Heart left ventricle (tissue), 16 donors: ENCODE data around the gene NHLRC4. TPM values are rescaled to one million over a fixed set of nuclear protein-coding genes. Genes with fewer than 3 reads are reported as not detected.

Source experiments
- ATAC-seq, 4 donors: fragments of 200-7000 bp; cut with Tn5 transposase; one replicate each; pipeline ENCODE4 v1.9.1; 2020 to 2022; ENCODE audit warnings: moderate library complexity in 4 of 4, mild to moderate bottlenecking in 3 of 4, moderate number of reproducible peaks in 1 of 4
- DNase-seq, 5 donors: peaks; one replicate each; pipeline ENCODE4 v3.0.0-alpha.2; 2020
- H3K27ac ChIP-seq, 12 donors: fragments of 200-600 bp; sonication (generic) in 4 of 12; one replicate each; pipeline versions ENCODE4 v1.5.0 to v1.8.0; 2016 to 2022; ENCODE audit warnings: mild to moderate bottlenecking in 2 of 12
- H3K27me3 ChIP-seq, 9 donors: fragments of 200-600 bp; sonication (generic) in 2 of 9; one replicate each; pipeline versions ENCODE4 v1.5.1 to v1.8.0; 2016 to 2022; ENCODE audit warnings: mild to moderate bottlenecking in 3 of 9
- H3K36me3 ChIP-seq, 9 donors: fragments of 200-600 bp; sonication (generic) in 2 of 9; one replicate each; pipeline versions ENCODE4 v1.5.0 to v1.8.0; 2018 to 2022; ENCODE audit warnings: mild to moderate bottlenecking in 2 of 9
- H3K4me1 ChIP-seq, 12 donors: fragments of 200-600 bp; sonication (generic) in 4 of 12; one replicate each; pipeline versions ENCODE4 v1.5.0 to v1.8.0; 2016 to 2022; ENCODE audit warnings: mild to moderate bottlenecking in 3 of 12
- H3K4me3 ChIP-seq, 12 donors: fragments of 200-600 bp; sonication (generic) in 4 of 12; one replicate each; pipeline versions ENCODE4 v1.5.0 to v1.8.0; 2017 to 2022; ENCODE audit warnings: mild to moderate bottlenecking in 9 of 12, moderate library complexity in 4 of 12
- H3K9me3 ChIP-seq, 12 donors: fragments of 200-600 bp; sonication (generic) in 4 of 12; one replicate each; pipeline versions ENCODE4 v1.5.0 to v1.8.0; 2016 to 2022; ENCODE audit warnings: mild to moderate bottlenecking in 1 of 12
- POLR2A ChIP-seq, 2 donors: fragments of 450-650 bp; IDR thresholded peaks; one replicate each; pipeline ENCODE4 v1.6.1; 2017; ENCODE audit warnings: antibody characterized with exemption in 2 of 2, mild to moderate bottlenecking in 2 of 2, moderate library complexity in 2 of 2
- WGBS, 4 donors: extraction: QIAGEN DNeasy Blood & Tissue Kit in 2 of 4; methylation state at CpG; one replicate each; pipeline versions ENCODE4 v1.1.5 to v1.1.7; 2013 to 2018; 5-methylcytosine and 5-hydroxymethylcytosine counted together
- intact Hi-C, 10 donors: fragments of 100-400 bp; cut with DNase I; formaldehyde crosslinking; loops; one replicate each; pipeline versions ENCODE4 v1.11.1 to v1.14.2; 2022
- polyA plus RNA-seq, 2 donors: library from polyadenylated mRNA; stranded (reverse); fragments of 200-250 nt; gene quantifications; one replicate each; pipeline ENCODE4 v1.2.3, GENCODE V29; 2013
- total RNA-seq, 9 donors: library from RNA; depleted of rRNA in 2 of 9; stranded (reverse); fragments of >200 nt in 2 of 9; fragmentation: NEBNext Ultra II Directional in 3 of 9; extraction: Animal tissue kit (Norgen Biotek cat#: 25700) in 3 of 9; gene quantifications; one replicate each; pipeline versions ENCODE4 v1.1.0 to v1.2.4, GENCODE V29; 2016 to 2023
- TF ChIP-seq, protein P1 (sequence below), 12 donors: fragments of 200-600 bp; sonication (generic) in 4 of 12; IDR thresholded peaks; one replicate each; pipeline versions ENCODE4 v1.5.0 to v1.8.0; 2018 to 2022; ENCODE audit warnings: antibody characterized with exemption in 12 of 12, mild to moderate bottlenecking in 5 of 12
- donor health status: ischemic (EF 13 %, LVEDD 7.1; RV severe dilation, severe dysfunction).
- donor health status: healthy with polysubstance abuse.
- donor health status: DM: no; HTN: yes; CAD: no.
- donor health status: DM: no; HTN: no; CAD: no.
- donor health status: ischemic (EF 25% LVEDD 6.9; RV normal size, moderate dysfunction).
- donor health status: ischemic (EF 25% LVEDD 5.7; RV mildly dilated, moderate dysfunction).
- donor health status: healthy.
- donor health status: DM: yes; HTN: yes; CAD: no.
- donor health status: ischemic (EF 35%, LVEDD 5.7; RV mildly dilated, moderate dysfunction).
- donor health status: nonischemic (EF 11% LVEDD 7.7; RV severe dilation, severe dysfunction).
- donor health status: DM: yes; HTN: yes; CAD: no.
- donor health status: PGD.
- donor health status: ischemic (EF 29% LVEDD 5.4; RV normal size, mild dysfunction).
- donor health status: nonischemic (EF 23%, LVEDD 6.1; RV moderate dilation, normal function).

The NHLRC4 gene
- total and polyA plus RNA-seq, 11 donors, result 0.23 to 0.86 (median 0.48) TPM; not detected in 1

GRCh38 chr16:580141-580945 is 13.5 kb downstream of the NHLRC4 start:
- Histone ChIP-seq H3K27ac (no peak overlapping the region), H3K36me3 (peaks cover 0 to 16% (median 5%) of the 10 kb centered on the region in 9 donors), H3K4me3 (no peak overlapping the region), H3K9me3 (no peaks in the 10 kb centered on the region), H3K27me3 (no peaks in the 10 kb centered on the region), H3K4me1 (peaks cover 0 to 24% (median under 1%) of the 10 kb centered on the region in 12 donors)
- 90 to 94% (median 93%) methylated on average over 22 to 27 of the region's 27 CpGs for WGBS, 4 donors
- TF ChIP-seq POLR2A (IDR thresholded peaks at IDR 0.05), result no peak
- TF ChIP-seq, protein P1, sequence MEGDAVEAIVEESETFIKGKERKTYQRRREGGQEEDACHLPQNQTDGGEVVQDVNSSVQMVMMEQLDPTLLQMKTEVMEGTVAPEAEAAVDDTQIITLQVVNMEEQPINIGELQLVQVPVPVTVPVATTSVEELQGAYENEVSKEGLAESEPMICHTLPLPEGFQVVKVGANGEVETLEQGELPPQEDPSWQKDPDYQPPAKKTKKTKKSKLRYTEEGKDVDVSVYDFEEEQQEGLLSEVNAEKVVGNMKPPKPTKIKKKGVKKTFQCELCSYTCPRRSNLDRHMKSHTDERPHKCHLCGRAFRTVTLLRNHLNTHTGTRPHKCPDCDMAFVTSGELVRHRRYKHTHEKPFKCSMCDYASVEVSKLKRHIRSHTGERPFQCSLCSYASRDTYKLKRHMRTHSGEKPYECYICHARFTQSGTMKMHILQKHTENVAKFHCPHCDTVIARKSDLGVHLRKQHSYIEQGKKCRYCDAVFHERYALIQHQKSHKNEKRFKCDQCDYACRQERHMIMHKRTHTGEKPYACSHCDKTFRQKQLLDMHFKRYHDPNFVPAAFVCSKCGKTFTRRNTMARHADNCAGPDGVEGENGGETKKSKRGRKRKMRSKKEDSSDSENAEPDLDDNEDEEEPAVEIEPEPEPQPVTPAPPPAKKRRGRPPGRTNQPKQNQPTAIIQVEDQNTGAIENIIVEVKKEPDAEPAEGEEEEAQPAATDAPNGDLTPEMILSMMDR (IDR thresholded peaks at IDR 0.05), result no peak
- no peak for ATAC-seq
- intact Hi-C loops, result loop anchor here in 6 of 10 donors (2.0 to 10.0 kb wide), 4 partner anchors 64 to 82 kb away; partner anchors contain the start of genes MCRIP2 (in 2 of the 6) and WDR90 (in 2 of the 6)
- no peak for DNase-seq

DNA sequence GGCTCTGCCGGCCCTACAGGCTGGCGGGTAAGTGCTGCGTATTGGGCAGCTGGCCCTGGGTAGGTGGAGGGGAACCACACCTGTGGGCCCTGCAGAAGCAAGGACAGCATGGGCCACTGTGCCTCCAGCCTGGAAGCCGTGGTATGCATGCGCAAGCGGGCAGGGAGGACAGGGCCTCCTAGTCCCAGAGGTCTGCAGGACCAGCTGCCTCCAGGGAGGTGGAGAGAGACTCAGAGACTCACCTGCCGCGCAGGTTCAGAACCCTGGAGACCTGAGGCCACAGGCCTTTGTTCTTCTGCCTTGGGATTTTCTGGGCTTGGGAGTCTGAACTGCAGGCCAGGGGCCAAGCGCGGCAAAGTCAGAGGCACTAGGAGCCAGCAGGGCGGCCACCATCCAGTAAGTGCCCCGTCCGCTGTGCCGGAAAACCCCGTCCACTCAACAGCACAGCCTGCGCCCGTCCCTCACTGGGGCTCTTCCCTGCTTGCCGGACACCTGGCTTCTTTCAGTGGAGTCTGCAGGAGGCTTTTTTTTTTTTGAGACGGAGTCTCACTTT is 14.2 kb downstream of the NHLRC4 start:
- no peak for TF ChIP-seq POLR2A (IDR thresholded peaks at IDR 0.05)
- TF ChIP-seq, protein P1 (IDR thresholded peaks at IDR 0.05), result no peak
- Histone ChIP-seq H3K4me1 (peaks cover 0 to 28% (median 2%) of the 10 kb centered on the region in 12 donors), H3K9me3 (no peaks in the 10 kb centered on the region), H3K36me3 (peaks cover 0 to 9% (median 0%) of the 10 kb centered on the region in 9 donors), H3K27me3 (no peaks in the 10 kb centered on the region), H3K4me3 (no peak overlapping the region), H3K27ac (no peak overlapping the region)
- WGBS, 4 donors, result 95 to 98% (median 96%) methylated on average over 16 to 19 of the region's 19 CpGs
- intact Hi-C loops, result loop anchor here in 6 of 10 donors (2.0 to 10.0 kb wide), 4 partner anchors 64 to 81 kb away; partner anchors contain the start of genes MCRIP2 (in 2 of the 6) and WDR90 (in 2 of the 6)
- no peak for DNase-seq
- ATAC-seq, result no peak

DNA sequence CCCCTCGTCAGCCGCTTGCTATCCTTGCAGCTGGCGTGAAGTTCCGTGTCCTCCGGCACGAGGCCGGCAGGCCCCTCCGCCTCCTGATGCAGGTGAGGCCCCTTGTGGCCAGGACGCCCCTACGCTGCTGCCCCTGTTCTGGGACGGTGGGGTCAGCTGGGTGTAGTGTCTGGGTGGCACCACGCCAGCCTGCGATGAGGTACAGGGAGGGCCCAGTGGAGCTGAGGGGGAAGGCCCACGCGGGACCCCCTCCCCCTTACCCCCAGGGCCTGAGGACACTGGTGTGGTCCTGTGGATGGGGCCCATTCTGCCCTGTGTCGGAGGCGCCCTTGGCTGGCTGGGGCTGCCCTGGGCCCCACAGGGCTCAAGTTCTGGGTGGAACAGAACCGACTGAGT is 15.4 kb downstream of the NHLRC4 start:
- Histone ChIP-seq H3K36me3 (peaks cover 0 to 8% (median 0%) of the 10 kb centered on the region in 9 donors), H3K4me1 (peaks cover 0 to 39% (median 7%) of the 10 kb centered on the region in 12 donors), H3K27me3 (no peaks in the 10 kb centered on the region), H3K4me3 (no peak overlapping the region), H3K27ac (no peak overlapping the region), H3K9me3 (no peaks in the 10 kb centered on the region)
- WGBS, 4 donors, result 84 to 93% (median 91%) methylated on average over 2 to 18 of the region's 18 CpGs
- intact Hi-C loops, result loop anchor here in 5 of 10 donors (5.0 to 10.0 kb wide), 3 partner anchors 63 to 80 kb away; partner anchors contain the start of genes MCRIP2 (in 2 of the 5) and WDR90 (in 2 of the 5)
- ATAC-seq (no peak), DNase-seq (no peak)
- no peak for TF ChIP-seq POLR2A (IDR thresholded peaks at IDR 0.05)
- TF ChIP-seq, protein P1 (IDR thresholded peaks at IDR 0.05), result no peak
